ENCODE measurements around the gene WDFY2. TPM values are rescaled to one million over a fixed set of nuclear protein-coding genes. Genes with fewer than 3 reads are reported as not detected.

The WDFY2 gene
- polyA plus RNA-seq, 3 donors: 6.5 to 40.1 (median 9.1) TPM

GRCh38 chr13:51607165-51607564 is 22.9 kb downstream of the WDFY2 start:
- Mint-ChIP-seq H3K4me1 (peaks cover 49% of the 10 kb centered on the region), H3K9me3 (no peaks in the 10 kb centered on the region), H3K4me3 (no peak overlapping the region), H3K36me3 (peaks cover 2 to 12% of the 10 kb centered on the region in 2 donors), H3K27me3 (ENCODE audit: low read depth in 3 of 3) (no peaks in the 10 kb centered on the region), H3K27ac (peak overlapping the region; percentile 4 to 68 (median 53))
- Histone ChIP-seq H3K27ac (ENCODE audit: low read depth in 1 of 2, low read length in 2 of 2) (peak overlapping the region in 1 of 2 donors; percentile 43), H3K79me2 (ENCODE audit: insufficient read depth, low read length) (peaks cover 100% of the 10 kb centered on the region), H3K9ac (ENCODE audit: insufficient read depth, low read length, poor library complexity, severe bottlenecking) (no peak overlapping the region), H2AFZ (ENCODE audit: insufficient read depth, low read depth, low read length, poor library complexity, severe bottlenecking) (no peak overlapping the region), H4K20me1 (ENCODE audit: insufficient read depth, low read length) (peaks cover 96% of the 10 kb centered on the region), H3K27me3 (ENCODE audit: control insufficient read depth in 2 of 2, insufficient read depth in 2 of 2, low read length in 2 of 2) (no peaks in the 10 kb centered on the region), H3K4me3 (replicated peaks in 1 of 3; ENCODE audit: low read depth in 2 of 3, low read length in 3 of 3) (no peak overlapping the region), H3K36me3 (replicated peaks in 1 of 2; ENCODE audit: control insufficient read depth in 1 of 2, insufficient read depth in 2 of 2, low read length in 2 of 2) (peaks cover 0 to 8% of the 10 kb centered on the region in 2 donors), H3K4me2 (replicated peaks; ENCODE audit: extremely low read depth, low read length, poor library complexity, severe bottlenecking) (no peak overlapping the region), H3K9me3 (replicated peaks in 1 of 2; ENCODE audit: control insufficient read depth in 1 of 2, insufficient read depth in 1 of 2, low read length in 2 of 2) (no peaks in the 10 kb centered on the region), H3K4me1 (ENCODE audit: control insufficient read depth in 1 of 2, insufficient read depth in 2 of 2, low read length in 2 of 2) (peaks cover 13 to 14% of the 10 kb centered on the region in 2 donors)
- no CpG with 5 or more reads among the region's 1 CpG for WGBS (ENCODE audit: insufficient coverage)
- intact Hi-C loops (cut with micrococcal nuclease): no loop called here
- no peak for DNase-seq
- no peak for TF ChIP-seq CTCF (IDR thresholded peaks at IDR 0.05)

GRCh38 chr13:51608857-51609406 is 24.7 kb downstream of the WDFY2 start:
- peak overlapping the region in 3 of 7 donors; percentile 34 to 47 (median 37) for H3K27ac Mint-ChIP-seq
- H3K36me3 Mint-ChIP-seq: no peaks in the 10 kb centered on the region
- Histone ChIP-seq H2AFZ (ENCODE audit: insufficient read depth, low read depth, low read length, poor library complexity, severe bottlenecking) (no peak overlapping the region), H4K20me1 (ENCODE audit: insufficient read depth, low read length) (peaks cover 96% of the 10 kb centered on the region), H3K9ac (ENCODE audit: insufficient read depth, low read length, poor library complexity, severe bottlenecking) (no peak overlapping the region), H3K9me3 (replicated peaks in 1 of 2; ENCODE audit: control insufficient read depth in 1 of 2, insufficient read depth in 1 of 2, low read length in 2 of 2) (no peaks in the 10 kb centered on the region), H3K79me2 (ENCODE audit: insufficient read depth, low read length) (peaks cover 100% of the 10 kb centered on the region), H3K4me2 (replicated peaks; ENCODE audit: extremely low read depth, low read length, poor library complexity, severe bottlenecking) (no peak overlapping the region), H3K4me1 (ENCODE audit: control insufficient read depth in 1 of 2, insufficient read depth in 2 of 2, low read length in 2 of 2) (peaks cover 15 to 17% of the 10 kb centered on the region in 2 donors), H3K27me3 (ENCODE audit: control insufficient read depth in 2 of 2, insufficient read depth in 2 of 2, low read length in 2 of 2) (no peaks in the 10 kb centered on the region), H3K4me3 (replicated peaks in 1 of 3; ENCODE audit: low read depth in 2 of 3, low read length in 3 of 3) (no peak overlapping the region), H3K36me3 (replicated peaks in 1 of 2; ENCODE audit: control insufficient read depth in 1 of 2, insufficient read depth in 2 of 2, low read length in 2 of 2) (no peaks in the 10 kb centered on the region), H3K27ac (ENCODE audit: low read depth in 1 of 2, low read length in 2 of 2) (peak overlapping the region in 1 of 2 donors; percentile 15)
- intact Hi-C loops (cut with micrococcal nuclease): no loop called here
- WGBS (ENCODE audit: insufficient coverage): 67% methylated on average over 1 of the region's 2 CpGs
- DNase-seq: no peak
- TF ChIP-seq CTCF (IDR thresholded peaks at IDR 0.05): no peak
- H3K9me3 Mint-ChIP-seq: no peaks in the 10 kb centered on the region
- H3K27me3 Mint-ChIP-seq (ENCODE audit: low read depth in 3 of 3): no peaks in the 10 kb centered on the region
- H3K4me1 Mint-ChIP-seq: peaks cover 47% of the 10 kb centered on the region
- no peak overlapping the region for H3K4me3 Mint-ChIP-seq
